GM19023 (cell line): ENCODE data around the gene OR4F15.

ENCODE experiments used
- ATAC-seq: cut with Tn5 transposase; IDR thresholded peaks from one replicate; pipeline ENCODE4 v1.9.1; 2021; ENCODE audit warnings: mild to moderate bottlenecking, moderate library complexity; ENCODE audit not compliant: unreplicated experiment

The OR4F15 gene

DNA sequence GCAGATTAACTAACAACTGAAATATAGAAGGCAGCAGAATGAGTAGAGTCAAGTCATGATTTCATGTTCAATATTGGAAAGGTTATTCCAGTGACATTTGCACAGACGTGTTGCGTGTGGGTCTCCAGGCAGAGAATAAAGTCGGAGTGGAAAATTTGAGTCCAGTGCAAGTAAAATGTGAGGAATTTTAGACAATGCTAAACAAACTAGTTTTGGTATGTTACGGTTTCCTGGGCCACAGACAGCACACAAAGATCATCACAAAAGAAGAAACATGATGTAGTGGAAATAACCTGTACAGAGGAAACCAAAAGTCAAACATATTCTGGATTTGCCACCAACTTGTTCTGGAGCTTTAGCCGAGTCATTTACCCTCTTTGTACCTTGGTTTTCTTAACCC lies 8.3 kb upstream of the OR4F15 start:
- no peak for ATAC-seq

DNA sequence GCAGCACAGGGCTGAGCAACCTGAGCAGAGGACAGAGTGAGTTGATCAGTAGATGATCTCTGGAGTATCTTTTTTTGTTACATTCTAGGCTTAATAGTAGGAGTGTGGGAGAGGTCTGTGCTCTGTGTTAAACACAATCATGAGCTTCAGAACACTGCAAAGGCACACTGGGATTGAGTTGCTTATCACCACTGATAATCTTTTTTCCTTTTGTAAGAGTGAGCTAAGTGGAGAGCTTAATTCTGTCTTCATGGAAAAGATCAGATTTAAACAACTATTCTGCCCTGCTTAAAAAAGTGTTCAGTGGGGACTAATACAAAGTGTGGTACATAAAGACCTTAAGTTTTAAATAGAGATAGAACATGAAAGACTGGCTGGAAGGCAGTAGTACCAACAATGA lies 7.6 kb upstream of the OR4F15 start:
- ATAC-seq, result no peak

DNA sequence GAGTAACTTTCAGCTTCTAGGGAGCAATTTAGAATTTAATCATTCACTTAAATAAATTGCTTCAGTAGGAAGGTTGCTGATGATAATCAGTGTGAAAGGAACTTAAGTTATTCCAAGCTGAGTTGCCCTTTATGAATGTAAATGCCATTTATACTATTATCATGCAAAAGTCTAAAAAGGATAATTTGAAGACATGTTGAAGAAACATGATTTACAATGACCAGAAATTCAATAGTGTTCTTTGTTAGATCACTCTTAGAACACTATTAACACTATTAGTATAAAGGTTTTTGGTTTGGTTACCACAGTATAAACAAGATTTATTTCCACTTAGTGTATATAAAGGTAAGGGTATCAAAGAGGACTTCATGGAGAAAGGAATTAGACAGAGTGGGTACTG lies 7.1 kb upstream of the OR4F15 start:
- no peak for ATAC-seq

DNA sequence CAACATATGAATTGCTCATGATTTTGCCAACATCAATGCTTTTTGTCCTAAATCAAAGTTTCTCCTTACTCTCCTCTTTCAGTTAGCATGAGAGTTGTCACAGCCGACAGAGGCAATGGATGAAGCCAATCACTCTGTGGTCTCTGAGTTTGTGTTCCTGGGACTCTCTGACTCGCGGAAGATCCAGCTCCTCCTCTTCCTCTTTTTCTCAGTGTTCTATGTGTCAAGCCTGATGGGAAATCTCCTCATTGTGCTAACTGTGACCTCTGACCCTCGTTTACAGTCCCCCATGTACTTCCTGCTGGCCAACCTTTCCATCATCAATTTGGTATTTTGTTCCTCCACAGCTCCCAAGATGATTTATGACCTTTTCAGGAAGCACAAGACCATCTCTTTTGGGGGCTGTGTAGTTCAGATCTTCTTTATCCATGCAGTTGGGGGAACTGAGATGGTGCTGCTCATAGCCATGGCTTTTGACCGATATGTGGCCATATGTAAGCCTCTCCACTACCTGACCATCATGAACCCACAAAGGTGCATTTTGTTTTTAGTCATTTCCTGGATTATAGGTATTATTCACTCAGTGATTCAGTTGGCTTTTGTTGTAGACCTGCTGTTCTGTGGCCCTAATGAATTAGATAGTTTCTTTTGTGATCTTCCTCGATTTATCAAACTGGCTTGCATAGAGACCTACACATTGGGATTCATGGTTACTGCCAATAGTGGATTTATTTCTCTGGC lies 6.2 kb upstream of the OR4F15 start:
- ATAC-seq, result no peak

DNA sequence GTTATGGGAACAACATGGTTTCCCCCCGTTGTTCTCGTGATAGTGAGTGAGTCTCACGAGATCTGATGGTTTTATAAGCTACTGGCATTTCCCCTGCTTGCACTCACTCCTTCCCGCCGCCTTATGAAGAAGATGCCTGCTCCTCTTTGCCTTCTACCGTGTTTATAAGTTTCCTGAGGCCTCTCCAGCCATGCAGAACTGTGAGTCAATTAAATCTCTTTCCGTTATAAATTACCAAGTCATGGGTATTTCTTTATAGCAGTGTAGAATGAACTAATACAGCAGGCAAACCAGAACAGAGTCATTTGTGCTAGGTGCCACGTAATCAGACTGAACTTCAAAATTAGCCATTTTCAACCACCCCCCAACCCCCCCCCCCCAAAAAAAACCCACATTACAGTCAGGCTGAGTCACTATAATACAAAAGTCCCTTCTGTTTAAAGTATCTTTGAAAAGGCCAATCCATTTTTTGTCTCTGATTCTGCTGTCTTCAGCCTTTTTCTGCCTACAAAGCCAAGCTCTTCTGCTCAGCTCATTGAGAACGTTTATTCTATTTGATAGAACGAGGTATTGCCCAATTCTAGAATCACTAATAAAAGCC lies 4.6 kb upstream of the OR4F15 start:
- ATAC-seq, result no peak

DNA sequence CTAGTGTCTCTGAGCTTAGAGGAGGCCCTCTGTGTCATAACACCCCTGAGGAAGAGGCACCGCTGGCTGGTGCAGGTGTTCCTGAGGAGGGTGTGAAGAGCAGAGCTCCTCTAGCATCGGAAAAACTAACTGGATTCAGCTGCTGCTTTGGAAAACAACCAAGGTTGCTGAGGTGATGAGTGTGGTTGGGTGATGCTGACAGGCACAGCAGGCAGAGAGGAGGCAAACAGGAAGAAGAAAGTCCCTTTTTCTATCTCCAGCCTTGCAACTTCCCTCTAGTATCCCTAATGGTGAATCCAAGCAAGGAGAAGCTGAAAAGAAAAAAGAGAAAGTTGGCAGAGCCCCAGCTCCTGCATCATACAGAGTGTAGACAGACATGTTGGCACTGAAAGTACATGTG lies 3.8 kb upstream of the OR4F15 start:
- no peak for ATAC-seq

DNA sequence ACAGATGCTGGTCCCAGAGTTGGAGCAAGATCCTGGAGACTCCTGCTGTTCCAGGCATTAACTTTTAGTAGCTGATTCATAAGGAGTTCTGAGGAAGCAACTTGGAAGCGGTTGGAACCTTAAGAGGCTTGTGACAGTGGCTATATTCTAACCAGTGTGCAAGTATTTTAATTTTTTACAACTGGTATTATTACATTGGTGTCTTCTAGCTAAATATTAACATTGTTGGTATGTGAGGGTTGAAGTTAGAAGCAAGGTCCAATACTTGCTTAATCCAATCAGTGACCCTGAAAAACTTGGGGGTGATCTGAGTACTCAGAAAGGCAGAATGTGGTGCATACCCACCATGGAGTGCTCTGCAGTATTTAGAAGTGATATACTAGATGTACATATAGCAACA lies 1.5 kb upstream of the OR4F15 start:
- ATAC-seq, result no peak

DNA sequence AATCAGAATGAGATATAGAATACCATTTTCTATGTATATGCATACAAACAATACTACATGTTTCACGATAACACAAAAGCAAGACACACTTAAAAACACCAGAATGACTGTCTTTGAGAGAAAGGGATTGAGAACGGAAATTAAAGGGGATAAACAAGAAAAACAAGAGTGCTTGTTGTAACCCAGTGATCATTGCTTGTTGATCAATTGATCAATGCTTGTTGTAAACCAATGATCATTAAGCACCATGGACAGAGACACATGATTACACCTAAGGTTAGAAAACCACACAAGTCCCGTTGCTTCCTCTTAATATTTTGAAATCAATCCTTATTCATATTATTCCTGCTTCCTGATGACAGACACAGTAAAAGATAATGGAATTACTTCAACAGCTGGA lies 1.1 kb upstream of the OR4F15 start:
- no peak for ATAC-seq

DNA sequence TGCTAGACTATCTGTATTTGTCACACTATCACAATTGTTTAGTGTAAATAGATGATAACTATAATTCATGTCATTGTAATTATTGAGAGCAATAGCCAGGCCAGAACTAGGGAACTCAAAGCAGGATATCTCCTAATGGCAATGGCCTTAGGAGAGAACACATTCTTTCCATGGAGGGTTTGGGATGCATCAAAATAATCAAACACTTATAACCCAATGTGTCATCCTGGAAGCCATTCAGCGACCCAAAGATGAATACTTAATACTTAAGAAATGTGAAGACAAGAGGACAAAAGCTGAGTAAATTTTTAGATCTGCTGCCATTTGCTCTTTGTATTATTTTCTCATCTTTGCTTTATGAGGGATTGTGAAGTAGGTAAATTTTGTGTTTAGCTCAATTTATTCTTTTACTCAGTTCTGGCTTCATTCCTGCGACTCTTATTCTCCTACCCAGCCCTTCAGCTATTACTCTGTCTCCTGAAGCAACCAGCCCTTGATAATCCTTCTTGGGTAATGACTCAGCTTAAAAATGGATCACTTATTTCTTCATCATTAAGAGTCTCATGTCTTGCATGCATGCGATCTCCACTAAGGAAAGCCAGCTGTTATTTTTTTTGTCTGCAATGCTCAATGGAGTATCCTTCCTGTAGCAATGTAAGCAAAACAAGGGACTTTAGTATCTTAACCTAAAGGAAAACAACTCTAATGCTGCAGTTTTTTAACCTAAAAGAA lies 2.0 kb downstream of the OR4F15 start:
- ATAC-seq, result no peak

DNA sequence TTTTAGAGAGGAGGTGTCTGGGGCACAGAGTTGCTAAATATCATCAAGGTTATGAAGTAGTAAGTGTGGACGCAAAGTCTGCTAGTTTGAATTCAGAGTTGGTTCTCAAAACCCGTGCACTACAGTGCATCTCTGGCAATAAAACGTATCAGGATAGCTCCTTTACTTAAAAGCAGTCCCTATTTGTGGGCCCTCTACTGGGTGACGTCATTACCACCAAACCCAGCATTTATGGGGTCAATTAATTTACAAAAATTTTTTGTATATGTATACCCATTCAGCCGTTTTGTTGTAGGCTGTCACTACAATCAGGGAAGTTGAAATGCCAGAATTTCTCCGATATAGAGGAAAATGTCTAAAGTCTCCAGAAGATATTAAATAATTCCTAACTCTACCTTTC lies 8.8 kb downstream of the OR4F15 start:
- ATAC-seq, result no peak

DNA sequence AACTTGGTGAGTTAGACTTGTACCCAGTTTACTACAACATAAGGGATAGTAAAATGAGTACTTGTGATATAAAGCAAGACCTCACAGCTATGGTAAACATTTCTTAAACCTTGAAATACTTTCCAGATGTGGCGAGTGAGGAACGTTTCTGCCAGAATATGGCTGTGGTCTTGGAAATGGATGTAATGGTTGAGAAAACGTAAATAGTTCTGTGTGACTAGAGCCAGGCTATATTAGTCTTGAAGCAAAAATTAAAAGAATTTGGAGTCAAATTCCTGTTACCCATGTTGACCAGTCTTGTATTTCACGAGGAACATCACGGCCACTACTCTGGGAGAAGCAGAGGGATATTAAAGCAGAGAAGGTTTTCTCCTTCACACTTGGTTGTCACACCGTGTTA lies 15.3 kb downstream of the OR4F15 start:
- ATAC-seq, result no peak

DNA sequence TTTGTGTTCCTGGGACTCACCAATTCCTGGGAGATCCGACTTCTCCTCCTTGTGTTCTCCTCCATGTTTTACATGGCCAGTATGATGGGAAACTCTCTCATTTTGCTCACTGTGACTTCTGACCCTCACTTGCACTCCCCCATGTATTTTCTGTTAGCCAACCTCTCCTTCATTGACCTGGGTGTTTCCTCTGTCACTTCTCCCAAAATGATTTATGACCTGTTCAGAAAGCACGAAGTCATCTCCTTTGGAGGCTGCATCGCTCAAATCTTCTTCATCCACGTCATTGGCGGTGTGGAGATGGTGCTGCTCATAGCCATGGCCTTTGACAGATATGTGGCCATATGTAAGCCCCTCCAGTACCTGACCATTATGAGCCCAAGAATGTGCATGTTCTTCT lies 16.8 kb downstream of the OR4F15 start:
- no peak for ATAC-seq

DNA sequence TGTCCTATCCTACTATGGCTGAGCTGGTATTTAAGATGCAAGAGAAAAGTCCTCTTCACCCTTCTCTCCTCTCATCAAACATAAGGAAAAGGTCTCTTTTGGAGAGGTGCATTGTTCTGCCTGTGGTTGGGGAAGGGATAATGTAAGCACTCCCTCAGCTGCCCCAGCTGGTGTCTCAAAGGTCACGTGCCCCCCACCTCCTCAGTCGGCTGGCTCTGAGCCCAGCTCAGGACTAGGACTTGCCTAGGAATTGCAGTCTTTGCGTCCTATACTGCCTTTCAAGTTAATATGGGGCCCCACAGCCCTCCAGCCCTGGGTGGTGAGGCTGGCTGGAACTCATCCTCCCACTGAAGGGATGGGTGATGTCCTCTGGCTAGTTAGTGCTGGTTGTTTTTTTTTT lies 29.7 kb downstream of the OR4F15 start:
- ATAC-seq, result no peak

DNA sequence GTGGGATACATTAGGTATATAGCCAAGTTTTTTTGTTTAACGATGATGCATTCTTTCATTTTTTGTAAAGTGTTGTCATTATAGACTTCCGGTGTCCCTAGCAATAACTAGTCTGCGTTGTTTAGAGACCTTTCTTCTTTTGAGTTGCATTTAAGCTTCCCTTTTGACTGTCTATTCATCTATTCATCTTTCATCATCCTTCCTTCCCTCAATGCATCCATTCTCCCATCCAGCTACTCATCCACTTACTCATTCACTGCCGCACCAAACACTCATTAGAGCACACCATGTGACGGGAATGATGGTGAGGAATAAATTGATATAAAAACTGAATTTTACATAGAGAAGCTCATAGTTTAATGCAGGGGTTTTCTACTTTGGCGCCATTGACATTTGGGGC lies 32.9 kb downstream of the OR4F15 start:
- ATAC-seq, result no peak

DNA sequence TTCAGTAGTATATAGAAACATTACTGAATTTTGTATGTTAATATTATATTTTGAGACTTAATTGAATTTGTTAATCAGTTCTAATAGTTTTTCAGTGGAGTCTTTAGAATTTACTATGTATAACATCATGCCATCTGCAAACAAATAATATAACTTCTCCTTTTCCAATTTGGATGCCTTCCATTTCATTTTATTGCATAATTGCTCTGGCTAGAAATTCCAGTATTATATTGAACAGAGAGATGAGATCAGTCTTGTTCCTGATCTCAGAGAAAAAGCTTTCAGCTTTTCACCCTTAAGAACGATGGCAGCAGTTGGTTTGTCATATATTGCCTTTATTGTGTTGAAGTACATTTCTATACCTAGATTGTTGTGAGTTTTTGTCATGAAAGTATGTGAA lies 40.4 kb downstream of the OR4F15 start:
- no peak for ATAC-seq
